ENCODE results near the gene PPHLN1.

Gene PPHLN1

GRCh38 chr12:42364692-42365091, 38.7 kb downstream of the PPHLN1 start:
- no peak for TF ChIP-seq CTCF (IDR thresholded peaks at IDR 0.05; ENCODE audit: control insufficient read depth, extremely low read depth, insufficient read depth)
- DNase-seq (ENCODE audit: low read depth): no peak
- H3K4me3 ChIP-seq (ENCODE audit: low read depth, low read length): no peak overlapping the region

- H3K4me3 ChIP-seq (ENCODE audit: low read depth, low read length): no peak overlapping the region
- no peak for DNase-seq (ENCODE audit: low read depth)
- TF ChIP-seq CTCF (IDR thresholded peaks at IDR 0.05; ENCODE audit: control insufficient read depth, extremely low read depth, insufficient read depth): no peak
Measured at GRCh38 chr12:42365486-42365885, 39.5 kb downstream of the PPHLN1 start.

- H3K4me3 ChIP-seq (ENCODE audit: low read depth, low read length): no peak overlapping the region
- DNase-seq (ENCODE audit: low read depth): no peak
- TF ChIP-seq CTCF (IDR thresholded peaks at IDR 0.05; ENCODE audit: control insufficient read depth, extremely low read depth, insufficient read depth): no peak
Measured at GRCh38 chr12:42370013-42370412, 44.0 kb downstream of the PPHLN1 start.

- peak; percentile 90 for TF ChIP-seq CTCF (IDR thresholded peaks at IDR 0.05; ENCODE audit: control insufficient read depth, extremely low read depth, insufficient read depth)
- no peak overlapping the region for H3K4me3 ChIP-seq (ENCODE audit: low read depth, low read length)
- DNase-seq (ENCODE audit: low read depth): peak; percentile 19
Measured at GRCh38 chr12:42372154-42372791, 46.3 kb downstream of the PPHLN1 start.

- no peak for DNase-seq (ENCODE audit: low read depth)
- H3K4me3 ChIP-seq (ENCODE audit: low read depth, low read length): no peak overlapping the region
- TF ChIP-seq CTCF (IDR thresholded peaks at IDR 0.05; ENCODE audit: control insufficient read depth, extremely low read depth, insufficient read depth): no peak
Measured at GRCh38 chr12:42373669-42374068, 47.7 kb downstream of the PPHLN1 start.

- TF ChIP-seq CTCF (IDR thresholded peaks at IDR 0.05; ENCODE audit: control insufficient read depth, extremely low read depth, insufficient read depth): no peak
- DNase-seq (ENCODE audit: low read depth): peak; percentile 23
Measured at GRCh38 chr12:42380733-42381132, 54.8 kb downstream of the PPHLN1 start.

More at GRCh38 chr12:42380733-42381132, 54.8 kb downstream of the PPHLN1 start:
- no peak overlapping the region for H3K4me3 ChIP-seq (ENCODE audit: low read depth, low read length)
